ENCODE results near the gene TAF3.
"Not testable (repeated sequence)": the region's sequence is repeated elsewhere in the genome, so short reads cannot be mapped to it uniquely, and the experiment has no call there.

TAF3 gene

DNA sequence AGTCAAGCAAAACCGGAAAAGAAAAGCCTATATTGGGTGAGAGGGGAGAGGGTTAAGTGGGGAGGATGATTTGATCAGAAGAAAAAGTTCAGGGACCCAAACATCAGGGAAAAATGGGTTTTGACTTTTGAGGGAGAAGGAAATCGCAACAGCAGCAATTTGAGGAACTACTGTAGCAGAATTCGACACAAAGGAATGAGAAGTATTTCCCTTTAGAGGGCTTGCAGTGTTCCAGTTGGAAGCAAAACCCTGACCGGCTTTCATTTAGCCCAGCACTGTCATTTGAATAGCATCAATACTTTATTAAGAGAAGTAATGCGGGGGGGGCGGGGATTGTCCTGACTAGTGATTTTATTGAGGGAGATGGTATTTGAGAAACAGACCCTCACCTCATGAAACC, 199.0 kb downstream of the TAF3 start:
- no peak for TF ChIP-seq CTCF (IDR thresholded peaks at IDR 0.05; ENCODE audit: low read depth, low read length, missing control alignments)
- DNase-seq (ENCODE audit: low read depth) = no peak
- in situ Hi-C loops (cut with HindIII; ENCODE audit: low sequenced_read_pairs) = no loop called here
- H3K4me3 ChIP-seq (ENCODE audit: low read depth, low read length) = no peak overlapping the region

DNA sequence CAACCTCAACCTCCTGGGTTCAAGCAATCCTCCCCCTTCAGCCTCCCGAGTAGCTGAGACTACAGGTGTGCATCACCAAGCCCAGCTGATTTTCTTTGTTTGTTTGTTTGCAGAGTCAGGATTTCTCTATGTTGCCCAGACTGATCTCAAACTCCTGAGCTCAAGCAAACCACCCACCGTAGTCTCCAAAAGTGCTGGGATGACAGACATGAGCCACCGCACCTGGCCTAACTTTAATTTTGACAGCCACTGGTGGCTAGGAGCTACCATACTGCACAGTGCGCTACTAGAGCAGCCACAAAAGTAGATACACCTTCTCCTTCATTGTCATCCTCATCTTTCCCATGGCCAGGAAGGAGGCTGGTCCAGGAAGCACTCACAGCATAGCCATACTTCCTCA, 205.0 kb downstream of the TAF3 start:
- H3K4me3 ChIP-seq (ENCODE audit: low read depth, low read length) = no peak overlapping the region
- DNase-seq (ENCODE audit: low read depth) = no peak
- TF ChIP-seq CTCF (IDR thresholded peaks at IDR 0.05; ENCODE audit: low read depth, low read length, missing control alignments) = no peak
- in situ Hi-C loops (cut with HindIII; ENCODE audit: low sequenced_read_pairs) = no loop called here

GRCh38 chr10:8023851-8024250, 205.5 kb downstream of the TAF3 start:
- no peak for TF ChIP-seq CTCF (IDR thresholded peaks at IDR 0.05; ENCODE audit: low read depth, low read length, missing control alignments)
- no peak for DNase-seq (ENCODE audit: low read depth)
- no peak overlapping the region for H3K4me3 ChIP-seq (ENCODE audit: low read depth, low read length)
- in situ Hi-C loops (cut with HindIII; ENCODE audit: low sequenced_read_pairs) = no loop called here

- DNase-seq (ENCODE audit: low read depth) = no peak
- no peak overlapping the region for H3K4me3 ChIP-seq (ENCODE audit: low read depth, low read length)
Observed at GRCh38 chr10:8026349-8027259, 208.3 kb downstream of the TAF3 start.

GRCh38 chr10:8031211-8031610, 212.9 kb downstream of the TAF3 start:
- in situ Hi-C loops (cut with HindIII; ENCODE audit: low sequenced_read_pairs); H3K4me3 ChIP-seq (ENCODE audit: low read depth, low read length); DNase-seq (ENCODE audit: low read depth): not testable (repeated sequence)

More at GRCh38 chr10:8026349-8027259, 208.3 kb downstream of the TAF3 start:
- in situ Hi-C loops (cut with HindIII; ENCODE audit: low sequenced_read_pairs) = no loop called here
- no peak for TF ChIP-seq CTCF (IDR thresholded peaks at IDR 0.05; ENCODE audit: low read depth, low read length, missing control alignments)

DNA sequence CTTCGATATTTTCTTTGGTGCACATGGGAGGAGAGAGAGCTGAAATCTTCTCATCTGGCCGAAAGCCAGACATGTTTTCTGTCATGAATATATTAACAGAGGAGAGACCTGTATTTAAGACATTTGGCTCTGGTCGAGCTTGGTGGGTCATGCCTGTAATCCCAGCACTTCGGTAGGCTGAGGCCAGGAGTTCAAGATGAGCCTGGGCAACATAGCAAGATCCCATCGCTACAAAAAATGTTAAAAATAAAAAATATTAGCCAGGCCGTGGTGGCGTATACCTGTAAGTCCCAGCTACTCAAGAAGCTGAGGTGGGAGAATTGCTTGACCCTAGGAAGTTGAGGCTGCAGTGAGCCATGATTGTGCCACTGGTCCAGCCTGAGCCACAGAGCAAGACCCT, 214.3 kb downstream of the TAF3 start:
- no peak overlapping the region for H3K4me3 ChIP-seq (ENCODE audit: low read depth, low read length)
- in situ Hi-C loops (cut with HindIII; ENCODE audit: low sequenced_read_pairs) = no loop called here
- no peak for TF ChIP-seq CTCF (IDR thresholded peaks at IDR 0.05; ENCODE audit: low read depth, low read length, missing control alignments)
- no peak for DNase-seq (ENCODE audit: low read depth)

DNA sequence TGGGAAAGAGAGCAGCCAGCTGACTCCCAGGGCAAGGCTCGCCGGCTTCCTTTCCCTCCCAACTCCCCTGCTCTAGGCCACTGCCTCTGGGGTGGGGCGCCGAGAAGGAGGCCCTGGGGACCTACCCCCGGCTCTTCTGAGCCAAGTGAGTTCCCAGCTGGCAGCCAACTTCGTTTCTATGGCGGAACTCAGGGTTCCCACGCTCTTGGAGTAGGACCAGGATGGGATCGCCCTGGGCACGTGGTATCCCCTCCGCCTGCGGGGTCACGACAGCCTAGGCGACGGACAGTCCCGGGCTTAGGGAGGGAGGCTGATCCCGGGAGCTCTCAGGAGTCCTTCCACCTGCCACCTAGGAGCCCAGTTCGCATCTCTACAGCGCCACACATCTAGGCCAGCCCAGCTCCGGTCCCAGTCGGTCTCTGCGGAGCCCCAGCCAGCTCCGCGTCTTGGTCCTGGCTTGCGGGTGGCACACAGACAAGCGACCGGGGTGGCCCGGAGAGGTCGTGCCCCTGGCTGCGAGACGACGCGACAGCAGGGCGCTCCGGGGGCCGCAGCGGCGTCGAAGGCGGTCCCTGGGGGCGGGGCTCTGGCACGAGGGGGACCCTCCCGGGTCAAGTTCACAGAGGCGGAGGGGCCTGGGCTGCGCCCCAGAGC, 215.6 kb downstream of the TAF3 start:
- in situ Hi-C loops (cut with HindIII; ENCODE audit: low sequenced_read_pairs) = no loop called here
- TF ChIP-seq CTCF (IDR thresholded peaks at IDR 0.05; ENCODE audit: low read depth, low read length, missing control alignments) = no peak
- H3K4me3 ChIP-seq (ENCODE audit: low read depth, low read length) = no peak overlapping the region
- no peak for DNase-seq (ENCODE audit: low read depth)
